ENCODE results near the gene RECQL5. TPM values are rescaled to one million over a fixed set of nuclear protein-coding genes. Genes with fewer than 3 reads are reported as not detected.

RECQL5 gene
- polyA plus RNA-seq, 2 of the 4 experiments (the other 2 are of a cell fraction), result 22.7 to 39.9 TPM

- TF ChIP-seq TP53 (CRISPR knock-in tag; IDR thresholded peaks at IDR 0.05), result no peak
- no peak for TF ChIP-seq HMGXB4 (CRISPR knock-in tag; IDR thresholded peaks at IDR 0.05; ENCODE audit: borderline replicate concordance)
- TF ChIP-seq HOXB13 (CRISPR knock-in tag; IDR thresholded peaks at IDR 0.05; ENCODE audit: low read depth), result no peak
- no peak for TF ChIP-seq POLR2A (IDR thresholded peaks at IDR 0.05; ENCODE audit: low read length)
- no peak for TF ChIP-seq ESRRA (IDR thresholded peaks at IDR 0.05; ENCODE audit: borderline replicate concordance, low read length)
- TF ChIP-seq CHD4 (IDR thresholded peaks at IDR 0.05; ENCODE audit: borderline replicate concordance), result no peak
- no peak for TF ChIP-seq HES2 (IDR thresholded peaks at IDR 0.05)
- TF ChIP-seq EHMT2 (IDR thresholded peaks at IDR 0.05; ENCODE audit: low read depth), result no peak
- no peak for TF ChIP-seq NPAS2 (CRISPR knock-in tag; IDR thresholded peaks at IDR 0.05; ENCODE audit: borderline replicate concordance)
- TF ChIP-seq HOXB5 (CRISPR knock-in tag; IDR thresholded peaks at IDR 0.05), result no peak
- TF ChIP-seq E2F6 (IDR thresholded peaks at IDR 0.05; ENCODE audit: borderline replicate concordance, low read depth), result no peak
- WGBS (ENCODE audit: missing lambda C conversion rate), result 89% methylated on average over 11 of the region's 12 CpGs
- H3K4me1 ChIP-seq, result peaks cover 43% of the 10 kb centered on the region
- peak; percentile 3 to 11; a peak in 4 of 6 replicates for ATAC-seq
- no peak for FAIRE-seq
- ChIA-PET POLR2A (interaction anchor here (0.6 kb wide), 1 partner anchor 169 kb away, joined by 3 read pairs; no protein-coding TSS in a partner anchor), CTCF (interaction anchor here (0.6 to 29.9 kb wide), 15 partner anchors 10 to 146 kb away, joined by 3 to 926 read pairs (median 7); partner anchors contain the start of genes LLGL2 and SMIM5)
- H3K9me3 ChIP-seq, result no peaks in the 10 kb centered on the region
- peak overlapping the region; percentile 61 to 64; a peak in 4 of 6 replicates for H3K27ac ChIP-seq
- DNase-seq (ENCODE audit: low read depth in 1 of 2, low spot score in 1 of 2), result no peak
- H3K4me2 ChIP-seq, result no peak overlapping the region
- no peak overlapping the region for H3K4me3 ChIP-seq
These were observed 64.3 kb downstream of the RECQL5 start for GRCh38 chr17:75602644-75603043.

GRCh38 chr17:75601057-75601987 is 65.6 kb downstream of the RECQL5 start:
- no peak overlapping the region for H3K4me3 ChIP-seq
- H3K4me1 ChIP-seq, result peaks cover 43% of the 10 kb centered on the region
- no peaks in the 10 kb centered on the region for H3K9me3 ChIP-seq
- POLR2A ChIA-PET, result interaction anchor here (0.6 kb wide), 1 partner anchor 179 kb away, joined by 3 read pairs; no protein-coding TSS in a partner anchor
- peak overlapping the region; percentile 40 to 64 for H3K27ac ChIP-seq
- ATAC-seq (peak; percentile 55 to 87), DNase-seq (ENCODE audit: low read depth in 1 of 2, low spot score in 1 of 2) (peak; percentile 82 to 88), FAIRE-seq (no peak)
- CTCF ChIA-PET, result interaction anchor here (0.6 to 29.9 kb wide), 48 partner anchors 9 to 517 kb away, joined by 3 to 926 read pairs (median 4); partner anchors contain the start of genes LLGL2, SMIM5, TRIM65 and TSEN54
- WGBS (ENCODE audit: missing lambda C conversion rate), result 43% methylated on average over 27 of the region's 28 CpGs
- no peak for TF ChIP-seq HMGXB4 (CRISPR knock-in tag; IDR thresholded peaks at IDR 0.05; ENCODE audit: borderline replicate concordance)
- no peak for TF ChIP-seq REST (IDR thresholded peaks at IDR 0.05)
- TF ChIP-seq RAD21 (conservative IDR thresholded peaks at IDR 0.05 in 1 of 2, IDR thresholded peaks at IDR 0.05 in 1 of 2), result peak; percentile 62 to 63
- TF ChIP-seq FOSL2 (IDR thresholded peaks at IDR 0.05), result no peak
- peak; percentile 46; the same call in 1 of the 2 replicates for TF ChIP-seq FOSL2 (CRISPR knock-in tag; IDR thresholded peaks at IDR 0.05)
- no peak for TF ChIP-seq TP53 (CRISPR knock-in tag; IDR thresholded peaks at IDR 0.05)
- peak; percentile 68 for TF ChIP-seq SMC3 (IDR thresholded peaks at IDR 0.05)
- no peak for TF ChIP-seq FOSB (CRISPR knock-in tag; IDR thresholded peaks at IDR 0.05)
- peak; percentile 86 for TF ChIP-seq CTCF (IDR thresholded peaks at IDR 0.05)
- TF ChIP-seq MAX (IDR thresholded peaks at IDR 0.05), result peak; percentile 50
- 0 out of 2 replicates have a peak, but pooled peaks have one; percentile 11 for TF ChIP-seq ZNF302 (CRISPR knock-in tag; IDR thresholded peaks at IDR 0.05)
- no peak for TF ChIP-seq HES2 (IDR thresholded peaks at IDR 0.05)
- peak; percentile 56; the same call in 1 of the 2 replicates for TF ChIP-seq CHD4 (IDR thresholded peaks at IDR 0.05; ENCODE audit: borderline replicate concordance)
- peak overlapping the region; percentile 41 for H3K4me2 ChIP-seq

Data from A549 (cell line).